ENCODE measurements around the gene ANKRD63. TPM values are rescaled to one million over a fixed set of nuclear protein-coding genes. Genes with fewer than 3 reads are reported as not detected.

Gene ANKRD63
- total and polyA plus RNA-seq, 2 of the 13 experiments (the other 11 are each of a cell fraction or from before 2014, with no cell fraction given) = not detected

DNA sequence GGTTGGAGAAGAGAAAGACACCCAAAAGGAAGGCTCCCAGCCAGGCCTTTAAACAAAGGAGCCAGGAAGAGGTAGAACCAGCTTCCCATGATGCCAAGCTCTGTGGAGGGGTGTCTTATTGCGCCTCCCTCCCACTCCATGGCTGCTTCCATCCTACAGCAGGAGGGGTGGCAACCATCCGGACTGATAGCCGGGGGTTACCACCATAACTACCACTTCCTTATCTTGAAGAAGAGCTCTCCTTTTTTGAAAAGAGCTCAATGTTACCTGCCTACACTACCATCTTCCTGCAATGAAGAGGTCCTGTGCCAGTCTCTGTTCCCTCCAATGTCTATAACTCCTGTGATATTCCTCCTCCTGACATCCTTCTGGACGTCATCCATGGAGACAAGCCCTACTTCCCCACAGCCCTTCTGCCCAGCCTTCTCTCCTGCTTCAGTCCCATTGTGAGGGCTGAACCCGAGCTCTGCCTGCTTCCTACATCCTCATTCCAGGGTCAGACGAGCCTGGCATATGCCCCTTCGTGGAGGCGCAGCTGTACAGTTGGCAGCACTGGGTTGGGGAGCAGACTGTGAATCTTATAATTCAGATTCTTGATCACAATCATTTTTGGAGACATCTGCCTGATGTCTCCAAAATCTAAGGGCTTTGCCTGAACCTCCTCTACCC, 49.4 kb upstream of the ANKRD63 start:
- Histone ChIP-seq H3K4me2 (ENCODE audit: low read depth, low read length) (no peak overlapping the region), H3K4me3 (replicated peaks in 1 of 3; ENCODE audit: insufficient read depth in 1 of 3, low read depth in 2 of 3, low read length in 3 of 3) (no peak overlapping the region), H3K36me3 (replicated peaks in 1 of 2; ENCODE audit: control insufficient read depth in 1 of 2, insufficient read depth in 2 of 2, low read length in 2 of 2) (no peaks in the 10 kb centered on the region; a peak in 1 of 5 replicates), H4K20me1 (ENCODE audit: insufficient read depth, low read length) (no peaks in the 10 kb centered on the region), H3K79me2 (ENCODE audit: insufficient read depth, low read length) (no peaks in the 10 kb centered on the region), H3K9ac (ENCODE audit: insufficient read depth, low read depth, low read length) (no peak overlapping the region), H3K4me1 (ENCODE audit: insufficient read depth, low read length) (peaks cover 19% of the 10 kb centered on the region), H2AFZ (ENCODE audit: low read length) (no peak overlapping the region), H3K27ac (ENCODE audit: extremely low read length, insufficient read depth, low read length) (no peak overlapping the region), H3K27me3 (ENCODE audit: control insufficient read depth in 1 of 2, insufficient read depth in 2 of 2, low read length in 2 of 2) (no peaks in the 10 kb centered on the region), H3K9me3 (ENCODE audit: low read length) (no peaks in the 10 kb centered on the region)
- CTCF ChIA-PET (ENCODE audit: low intra/inter-chr PET ratio, low total read pairs) = no interaction called here
- DNase-seq (ENCODE audit: low spot score) = no peak
- BruUV-seq (replicated peaks) = no TSS peak
- TF ChIP-seq ZNF652 (CRISPR knock-in tag; IDR thresholded peaks at IDR 0.05; ENCODE audit: borderline replicate concordance, low read depth) (no peak), PLRG1 (conservative IDR thresholded peaks at IDR 0.05) (no peak), POLR2G (IDR thresholded peaks at IDR 0.05; ENCODE audit: low read depth, low read length) (peak; percentile 35)
- in situ Hi-C loops (cut with HindIII; ENCODE audit: extremely low pct_ligation_motif_present, low pct_unique_long_range_greater_than_20kb) = no loop called here
- ATAC-seq = no peak
- WGBS (ENCODE audit: low lambda C conversion rate) = 67% methylated on average over 8 of the region's 8 CpGs
- POLR2A ChIA-PET = interaction anchor here (1.4 to 1.8 kb wide), 2 partner anchors 8 to 9 kb away, joined by 3 to 5 read pairs; partner anchors contain the start of genes CCDC9B and INAFM2
- FAIRE-seq = no peak
- intact Hi-C loops (cut with micrococcal nuclease; ENCODE audit: unreplicated experiment) = no loop called here

DNA sequence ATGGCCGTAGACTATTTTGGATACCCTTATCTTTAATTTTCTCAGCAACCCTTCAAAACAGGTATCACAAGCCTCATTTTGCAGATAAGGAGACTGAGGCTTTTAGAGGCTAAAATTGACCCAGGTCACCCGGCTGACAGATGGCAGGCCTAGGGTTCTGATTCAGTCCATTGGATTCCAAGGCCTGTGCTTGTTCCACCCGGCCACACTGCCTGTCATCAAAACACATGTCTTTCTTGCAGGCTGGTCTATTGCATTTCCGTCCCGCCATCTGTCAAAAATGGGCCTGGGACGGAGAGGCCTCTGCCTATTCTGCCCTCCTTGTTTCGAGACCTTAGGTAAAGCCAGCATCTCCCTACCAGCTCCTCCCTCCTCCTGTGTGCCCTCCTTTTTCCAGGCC, 48.8 kb upstream of the ANKRD63 start:
- WGBS (ENCODE audit: low lambda C conversion rate) = 81% methylated on average over 5 of the region's 7 CpGs
- Histone ChIP-seq H3K9ac (ENCODE audit: insufficient read depth, low read depth, low read length) (no peak overlapping the region), H3K79me2 (ENCODE audit: insufficient read depth, low read length) (no peaks in the 10 kb centered on the region), H3K27me3 (ENCODE audit: control insufficient read depth in 1 of 2, insufficient read depth in 2 of 2, low read length in 2 of 2) (no peaks in the 10 kb centered on the region), H3K27ac (ENCODE audit: extremely low read length, insufficient read depth, low read length) (no peak overlapping the region), H4K20me1 (ENCODE audit: insufficient read depth, low read length) (no peaks in the 10 kb centered on the region), H3K4me3 (replicated peaks in 1 of 3; ENCODE audit: insufficient read depth in 1 of 3, low read depth in 2 of 3, low read length in 3 of 3) (no peak overlapping the region), H3K36me3 (replicated peaks in 1 of 2; ENCODE audit: control insufficient read depth in 1 of 2, insufficient read depth in 2 of 2, low read length in 2 of 2) (no peaks in the 10 kb centered on the region), H3K4me2 (ENCODE audit: low read depth, low read length) (no peak overlapping the region), H2AFZ (ENCODE audit: low read length) (no peak overlapping the region), H3K4me1 (ENCODE audit: insufficient read depth, low read length) (peaks cover 19% of the 10 kb centered on the region), H3K9me3 (ENCODE audit: low read length) (no peaks in the 10 kb centered on the region)
- intact Hi-C loops (cut with micrococcal nuclease; ENCODE audit: unreplicated experiment) = no loop called here
- in situ Hi-C loops (cut with HindIII; ENCODE audit: extremely low pct_ligation_motif_present, low pct_unique_long_range_greater_than_20kb) = no loop called here
- no TSS peak for BruUV-seq (replicated peaks)
- ChIA-PET CTCF (ENCODE audit: low intra/inter-chr PET ratio, low total read pairs) (no interaction called here), POLR2A (interaction anchor here (1.4 to 1.8 kb wide), 2 partner anchors 8 kb away, joined by 3 to 5 read pairs; partner anchors contain the start of genes CCDC9B and INAFM2)
- FAIRE-seq (no peak), DNase-seq (ENCODE audit: low spot score) (no peak), ATAC-seq (no peak)
- no peak for TF ChIP-seq SMARCE1 (IDR thresholded peaks at IDR 0.05; ENCODE audit: borderline replicate concordance)
- no peak for TF ChIP-seq ETV5 (CRISPR knock-in tag; IDR thresholded peaks at IDR 0.05; ENCODE audit: borderline replicate concordance)
- no peak for TF ChIP-seq ZNF205 (CRISPR knock-in tag; IDR thresholded peaks at IDR 0.05)
- TF ChIP-seq, protein P1, sequence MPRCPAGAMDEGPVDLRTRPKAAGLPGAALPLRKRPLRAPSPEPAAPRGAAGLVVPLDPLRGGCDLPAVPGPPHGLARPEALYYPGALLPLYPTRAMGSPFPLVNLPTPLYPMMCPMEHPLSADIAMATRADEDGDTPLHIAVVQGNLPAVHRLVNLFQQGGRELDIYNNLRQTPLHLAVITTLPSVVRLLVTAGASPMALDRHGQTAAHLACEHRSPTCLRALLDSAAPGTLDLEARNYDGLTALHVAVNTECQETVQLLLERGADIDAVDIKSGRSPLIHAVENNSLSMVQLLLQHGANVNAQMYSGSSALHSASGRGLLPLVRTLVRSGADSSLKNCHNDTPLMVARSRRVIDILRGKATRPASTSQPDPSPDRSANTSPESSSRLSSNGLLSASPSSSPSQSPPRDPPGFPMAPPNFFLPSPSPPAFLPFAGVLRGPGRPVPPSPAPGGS (CRISPR knock-in tag; IDR thresholded peaks at IDR 0.05) = no peak
- no peak for TF ChIP-seq TAF1 (CRISPR knock-in tag; IDR thresholded peaks at IDR 0.05)
- TF ChIP-seq HNF4A (CRISPR knock-in tag; IDR thresholded peaks at IDR 0.05) = no peak
- TF ChIP-seq, protein P2, sequence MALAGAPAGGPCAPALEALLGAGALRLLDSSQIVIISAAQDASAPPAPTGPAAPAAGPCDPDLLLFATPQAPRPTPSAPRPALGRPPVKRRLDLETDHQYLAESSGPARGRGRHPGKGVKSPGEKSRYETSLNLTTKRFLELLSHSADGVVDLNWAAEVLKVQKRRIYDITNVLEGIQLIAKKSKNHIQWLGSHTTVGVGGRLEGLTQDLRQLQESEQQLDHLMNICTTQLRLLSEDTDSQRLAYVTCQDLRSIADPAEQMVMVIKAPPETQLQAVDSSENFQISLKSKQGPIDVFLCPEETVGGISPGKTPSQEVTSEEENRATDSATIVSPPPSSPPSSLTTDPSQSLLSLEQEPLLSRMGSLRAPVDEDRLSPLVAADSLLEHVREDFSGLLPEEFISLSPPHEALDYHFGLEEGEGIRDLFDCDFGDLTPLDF (CRISPR knock-in tag; IDR thresholded peaks at IDR 0.05) = no peak
- TF ChIP-seq ZNF34 (CRISPR knock-in tag; IDR thresholded peaks at IDR 0.05; ENCODE audit: borderline replicate concordance) = no peak
- TF ChIP-seq ZNF317 (CRISPR knock-in tag; IDR thresholded peaks at IDR 0.05) = no peak
- no peak for TF ChIP-seq NFE2L1 (CRISPR knock-in tag; IDR thresholded peaks at IDR 0.05; ENCODE audit: borderline replicate concordance)
- TF ChIP-seq, protein P3, sequence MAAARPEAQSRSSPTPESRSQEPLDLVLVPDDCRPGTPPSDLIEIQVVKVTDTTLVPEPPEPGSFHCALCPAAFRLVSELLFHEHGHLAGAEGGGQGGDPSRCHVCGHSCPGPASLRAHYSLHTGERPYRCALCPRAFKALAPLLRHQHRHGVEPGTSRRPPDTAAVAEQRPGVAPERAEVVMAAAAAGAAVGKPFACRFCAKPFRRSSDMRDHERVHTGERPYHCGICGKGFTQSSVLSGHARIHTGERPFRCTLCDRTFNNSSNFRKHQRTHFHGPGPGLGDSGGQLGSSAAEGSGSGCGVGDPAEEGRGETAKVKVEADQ (CRISPR knock-in tag; IDR thresholded peaks at IDR 0.05; ENCODE audit: borderline replicate concordance) = no peak
